Measurements from ENCODE around the gene MAP3K12. TPM values are rescaled to one million over a fixed set of nuclear protein-coding genes. Genes with fewer than 3 reads are reported as not detected.
"Not testable (repeated sequence)": the region's sequence is repeated elsewhere in the genome, so short reads cannot be mapped to it uniquely, and the experiment has no call there.

MAP3K12 gene
- total RNA-seq, 1 experiment from 2014 or later, result 21.9 TPM

DNA sequence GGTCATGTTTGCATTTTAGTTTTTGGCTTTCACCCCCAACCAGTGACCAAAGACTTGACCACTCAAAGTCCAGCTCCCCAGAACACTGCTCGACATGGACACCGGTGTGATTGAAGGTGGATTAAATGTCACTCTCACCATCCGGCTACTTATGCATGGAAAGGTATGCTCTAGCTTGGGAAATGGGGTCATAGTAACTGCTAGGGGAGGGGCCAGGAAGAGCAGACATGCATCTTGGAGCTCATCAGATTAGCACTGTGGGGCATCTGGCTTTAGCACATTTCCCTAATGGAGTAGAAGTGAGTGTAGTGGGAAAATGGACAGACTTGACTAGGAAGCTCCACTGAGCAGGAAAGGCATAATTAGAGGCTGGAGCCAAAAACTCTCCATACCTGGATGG, 44.6 kb downstream of the MAP3K12 start:
- peaks cover 61% of the 10 kb centered on the region for H3K36me3 ChIP-seq (ENCODE audit: insufficient read depth, low read length)
- no peak for DNase-seq
- peaks cover 72% of the 10 kb centered on the region for H3K79me2 ChIP-seq (ENCODE audit: low read length)
- H3K4me1 ChIP-seq (ENCODE audit: low read length), result peaks cover 32% of the 10 kb centered on the region
- H3K4me3 ChIP-seq (ENCODE audit: low read length), result no peak overlapping the region
- no peaks in the 10 kb centered on the region for H3K9me2 ChIP-seq (replicated peaks; ENCODE audit: insufficient read depth, low read length)
- H3K9me3 ChIP-seq (ENCODE audit: low read length), result no peaks in the 10 kb centered on the region
- no peaks in the 10 kb centered on the region for H3K27me3 ChIP-seq (ENCODE audit: low read length)
- peaks cover 48% of the 10 kb centered on the region for H4K20me1 ChIP-seq (ENCODE audit: insufficient read depth, low read depth, low read length)
- no peak overlapping the region for H2AFZ ChIP-seq (ENCODE audit: low read length)
- peak overlapping the region; percentile 99 for H3K4me2 ChIP-seq (ENCODE audit: low read depth, low read length, poor library complexity, severe bottlenecking)
- H3K27ac ChIP-seq (ENCODE audit: low read length), result no peak overlapping the region
- no peak overlapping the region for H3K9ac ChIP-seq (ENCODE audit: low read length)

DNA sequence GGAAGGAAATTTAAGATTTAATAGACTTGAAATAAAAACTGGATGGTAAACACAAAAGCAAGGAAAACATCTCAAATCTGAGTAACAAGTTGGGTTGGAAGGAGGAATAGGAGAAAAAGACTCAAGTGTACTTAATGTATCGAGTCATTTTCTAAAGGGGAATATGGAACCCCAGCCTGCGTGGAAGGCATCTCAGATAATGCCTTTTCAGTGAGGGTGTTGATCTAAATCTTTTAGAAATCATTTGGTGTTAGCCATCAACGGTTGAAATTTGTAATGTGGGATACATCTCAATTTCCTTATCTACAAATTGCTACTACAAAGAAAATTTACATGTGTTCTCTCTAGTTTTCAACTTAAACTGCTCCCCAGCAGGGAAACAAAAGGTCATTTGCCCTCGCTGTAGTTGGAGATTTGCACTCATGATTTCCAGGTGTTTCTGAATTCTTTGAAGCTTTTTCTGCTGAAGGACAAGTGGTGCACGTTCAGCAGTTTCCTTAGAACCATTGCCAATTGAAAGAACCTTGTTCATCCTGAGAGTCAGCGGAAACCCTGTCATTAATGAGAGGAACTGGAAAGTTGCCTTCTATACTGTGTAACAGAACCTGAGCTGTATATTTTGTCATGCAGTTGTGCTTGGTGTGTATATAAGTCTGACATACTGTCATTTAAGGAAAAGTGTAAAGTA, 45.2 kb downstream of the MAP3K12 start:
- H3K27me3 ChIP-seq (ENCODE audit: low read length), result no peaks in the 10 kb centered on the region
- DNase-seq, result no peak
- H3K4me3 ChIP-seq (ENCODE audit: low read length), result peak overlapping the region; percentile 98; the same call in 1 of the 2 replicates
- H3K27ac ChIP-seq (ENCODE audit: low read length), result no peak overlapping the region
- peak overlapping the region; percentile 99 for H3K4me2 ChIP-seq (ENCODE audit: low read depth, low read length, poor library complexity, severe bottlenecking)
- peaks cover 46% of the 10 kb centered on the region for H4K20me1 ChIP-seq (ENCODE audit: insufficient read depth, low read depth, low read length)
- no peaks in the 10 kb centered on the region for H3K9me3 ChIP-seq (ENCODE audit: low read length)
- H3K9ac ChIP-seq (ENCODE audit: low read length), result peak overlapping the region; percentile 100
- peaks cover 55% of the 10 kb centered on the region for H3K36me3 ChIP-seq (ENCODE audit: insufficient read depth, low read length)
- no peak overlapping the region for H2AFZ ChIP-seq (ENCODE audit: low read length)
- H3K9me2 ChIP-seq (replicated peaks; ENCODE audit: insufficient read depth, low read length), result no peaks in the 10 kb centered on the region
- peaks cover 32% of the 10 kb centered on the region for H3K4me1 ChIP-seq (ENCODE audit: low read length)
- peaks cover 66% of the 10 kb centered on the region for H3K79me2 ChIP-seq (ENCODE audit: low read length)

DNA sequence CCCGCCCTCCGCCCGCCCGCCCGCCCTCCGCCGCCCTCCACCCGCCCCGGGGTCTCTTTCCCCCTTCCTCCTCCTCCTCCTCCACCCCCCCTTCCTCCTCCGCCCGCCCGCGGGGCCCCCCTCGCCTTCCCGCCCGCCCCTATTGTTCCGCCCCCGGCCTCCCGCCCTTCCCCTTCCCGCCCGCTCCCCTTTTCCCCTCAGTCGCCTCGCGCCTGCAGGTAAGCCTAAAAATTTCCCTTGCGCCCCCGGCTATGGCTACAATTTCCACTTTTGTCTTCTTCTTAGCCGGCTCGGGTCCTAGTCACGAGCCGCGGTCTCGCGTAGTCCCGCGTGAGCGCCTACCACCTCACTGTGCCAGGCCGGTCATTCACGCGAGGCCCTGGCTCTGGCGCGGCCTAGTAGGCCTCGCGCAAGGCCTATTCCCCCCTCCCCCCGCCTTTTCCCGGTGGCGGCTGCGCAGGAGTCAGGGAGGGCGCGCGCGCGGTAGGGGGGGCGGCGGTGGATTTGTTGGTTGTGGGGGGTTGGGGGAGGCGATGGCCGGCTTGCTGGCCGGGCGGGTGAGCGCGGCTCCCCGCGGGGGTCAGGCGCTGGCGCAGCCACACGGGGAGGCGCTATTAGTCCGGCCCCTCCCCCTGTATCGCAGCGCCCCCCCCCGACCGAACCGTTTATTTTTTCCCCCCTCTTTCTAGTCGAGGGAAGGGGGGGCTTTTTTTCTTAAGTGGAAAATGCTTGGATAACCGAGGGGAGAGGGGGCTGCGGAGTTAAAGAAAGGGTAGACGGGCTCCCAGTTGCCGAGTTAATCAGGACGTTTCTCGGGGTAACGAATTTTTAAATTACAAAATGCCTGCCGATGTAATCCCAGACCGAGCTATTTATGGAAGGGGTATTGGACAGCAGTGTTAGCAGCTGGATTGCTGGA, 46.8 kb downstream of the MAP3K12 start:
- H3K27ac ChIP-seq (ENCODE audit: low read length), result peak overlapping the region; percentile 91
- no peaks in the 10 kb centered on the region for H3K9me2 ChIP-seq (replicated peaks; ENCODE audit: insufficient read depth, low read length)
- peak overlapping the region; percentile 99 for H3K4me2 ChIP-seq (ENCODE audit: low read depth, low read length, poor library complexity, severe bottlenecking)
- H3K9me3 ChIP-seq (ENCODE audit: low read length), result no peaks in the 10 kb centered on the region
- H3K9ac ChIP-seq (ENCODE audit: low read length), result peak overlapping the region; percentile 100
- peaks cover 46% of the 10 kb centered on the region for H3K36me3 ChIP-seq (ENCODE audit: insufficient read depth, low read length)
- DNase-seq, result peak; percentile 86
- peaks cover 55% of the 10 kb centered on the region for H3K79me2 ChIP-seq (ENCODE audit: low read length)
- H3K27me3 ChIP-seq (ENCODE audit: low read length), result no peaks in the 10 kb centered on the region
- peaks cover 32% of the 10 kb centered on the region for H3K4me1 ChIP-seq (ENCODE audit: low read length)
- peak overlapping the region; percentile 98 for H3K4me3 ChIP-seq (ENCODE audit: low read length)
- peaks cover 41% of the 10 kb centered on the region for H4K20me1 ChIP-seq (ENCODE audit: insufficient read depth, low read depth, low read length)
- H2AFZ ChIP-seq (ENCODE audit: low read length), result no peak overlapping the region

DNA sequence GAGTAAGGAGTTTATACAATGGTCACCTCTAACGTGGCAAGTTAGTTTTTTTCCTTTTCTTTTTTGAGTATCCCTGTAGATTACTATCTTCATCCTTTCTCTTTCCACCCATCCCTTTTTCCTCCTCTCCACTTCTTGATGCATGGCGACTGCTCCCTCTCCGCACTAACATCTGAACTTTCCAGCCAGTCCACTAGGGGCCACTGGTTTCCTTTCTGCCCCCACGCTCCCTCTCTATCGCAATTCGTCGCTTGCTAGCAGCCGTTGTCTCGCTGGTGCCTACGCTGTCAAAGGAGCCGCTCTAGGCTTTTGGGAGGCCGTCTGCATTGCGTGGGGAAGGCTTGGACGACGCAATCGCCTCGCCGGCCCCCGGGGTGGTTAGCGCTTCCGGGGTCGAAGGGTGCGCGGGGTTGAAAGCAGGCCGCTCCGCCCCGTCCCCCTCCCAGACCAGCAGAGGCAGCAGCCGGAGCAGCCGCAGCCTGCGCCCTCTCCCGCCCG, 47.5 kb downstream of the MAP3K12 start, which contains the start of gene PCBP2:
TSS of gene PCBP2 (plus strand) at position 442 of the 498 bp plus-strand sequence. CDS start 2,699 bp downstream, outside the sequence.
- no peak within 1 kb of the TSS for H2AFZ ChIP-seq (ENCODE audit: low read length)
- H3K9ac ChIP-seq (ENCODE audit: low read length), result peak within 1 kb of the TSS; percentile 100
- no peaks in the 10 kb centered on the region for H3K9me2 ChIP-seq (replicated peaks; ENCODE audit: insufficient read depth, low read length)
- peak within 1 kb of the TSS; percentile 99 for H3K4me2 ChIP-seq (ENCODE audit: low read depth, low read length, poor library complexity, severe bottlenecking)
- peaks cover 32% of the 10 kb centered on the region for H3K4me1 ChIP-seq (ENCODE audit: low read length)
- no peaks in the 10 kb centered on the region for H3K27me3 ChIP-seq (ENCODE audit: low read length)
- H3K79me2 ChIP-seq (ENCODE audit: low read length), result peaks cover 48% of the 10 kb centered on the region
- H3K9me3 ChIP-seq (ENCODE audit: low read length), result no peaks in the 10 kb centered on the region
- peak; percentile 99 for DNase-seq
- peaks cover 46% of the 10 kb centered on the region for H3K36me3 ChIP-seq (ENCODE audit: insufficient read depth, low read length)
- H4K20me1 ChIP-seq (ENCODE audit: insufficient read depth, low read depth, low read length), result peaks cover 35% of the 10 kb centered on the region
- H3K27ac ChIP-seq (ENCODE audit: low read length), result peak within 1 kb of the TSS; percentile 91
- peak within 1 kb of the TSS; percentile 98 for H3K4me3 ChIP-seq (ENCODE audit: low read length)

DNA sequence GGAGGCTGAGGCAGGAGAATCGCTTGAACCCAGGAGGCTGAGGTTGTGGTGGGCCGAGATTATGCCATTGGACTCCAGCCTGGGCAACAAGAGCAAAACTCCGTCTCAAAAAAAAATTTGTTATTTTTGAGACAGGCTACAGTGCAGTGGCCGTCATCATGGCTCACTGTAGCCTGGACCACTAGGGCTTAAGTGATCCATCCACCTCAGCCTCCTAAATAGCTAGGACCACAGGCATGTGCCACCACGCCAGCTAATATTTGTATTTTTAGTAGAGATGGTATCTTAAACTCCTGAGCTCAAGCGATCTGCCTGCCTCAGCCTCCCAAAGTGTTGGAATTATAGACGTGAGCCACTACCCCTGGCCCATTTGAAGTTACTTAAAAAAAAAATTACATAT, 48.3 kb downstream of the MAP3K12 start:
- Histone ChIP-seq H3K27ac (ENCODE audit: low read length) (0 out of 2 replicates have a peak overlapping the region, but pooled peaks have one; percentile 17), H3K9ac (ENCODE audit: low read length) (peak overlapping the region; percentile 45), H2AFZ (ENCODE audit: low read length) (no peak overlapping the region), H3K4me3 (ENCODE audit: low read length) (peak overlapping the region; percentile 30; the same call in 1 of the 2 replicates), H3K79me2 (ENCODE audit: low read length) (peaks cover 41% of the 10 kb centered on the region), H4K20me1 (ENCODE audit: insufficient read depth, low read depth, low read length) (peaks cover 31% of the 10 kb centered on the region), H3K4me2 (ENCODE audit: low read depth, low read length, poor library complexity, severe bottlenecking) (peak overlapping the region; percentile 75), H3K36me3 (ENCODE audit: insufficient read depth, low read length) (peaks cover 42% of the 10 kb centered on the region), H3K4me1 (ENCODE audit: low read length) (peaks cover 32% of the 10 kb centered on the region), H3K27me3 (ENCODE audit: low read length) (no peaks in the 10 kb centered on the region), H3K9me2 (replicated peaks; ENCODE audit: insufficient read depth, low read length) (no peaks in the 10 kb centered on the region), H3K9me3 (ENCODE audit: low read length) (no peaks in the 10 kb centered on the region)
- no peak for DNase-seq

DNA sequence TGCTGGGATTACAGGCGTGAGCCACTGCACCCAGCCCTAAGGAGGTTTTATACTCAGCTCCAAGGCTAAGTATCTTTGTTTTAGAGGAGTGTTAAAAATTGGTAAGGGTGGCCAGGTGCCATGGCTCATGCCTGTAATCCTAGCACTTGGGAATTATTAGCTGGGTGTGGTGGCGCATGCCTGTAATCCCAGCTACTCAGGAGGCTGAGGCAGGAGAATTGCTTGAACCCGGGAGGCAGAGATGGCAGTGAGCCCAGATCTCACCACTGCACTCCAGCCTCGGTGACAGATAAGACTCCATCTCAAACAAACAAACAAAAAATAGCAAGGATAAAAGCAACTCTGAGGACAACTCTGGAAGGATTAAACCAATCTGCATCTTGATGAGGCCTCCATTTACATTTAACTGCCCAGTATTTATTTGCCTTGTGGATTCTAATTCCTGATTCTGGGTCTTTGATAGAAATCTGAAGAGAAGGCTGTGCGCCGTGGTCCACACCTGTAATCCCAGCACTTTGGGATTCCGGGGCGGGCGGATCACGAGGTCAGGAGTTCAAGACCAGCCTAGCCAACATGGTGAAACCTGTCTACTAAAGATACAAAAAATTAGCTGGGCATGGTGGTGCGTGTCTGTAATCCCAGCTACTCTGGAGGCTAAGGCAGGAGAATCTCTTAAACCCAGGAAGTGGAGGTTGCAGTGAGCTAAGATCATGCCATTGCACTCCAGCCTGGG, 54.5 kb downstream of the MAP3K12 start:
- not testable (repeated sequence) for H3K4me2 ChIP-seq (ENCODE audit: low read depth, low read length, poor library complexity, severe bottlenecking); DNase-seq; H3K27ac ChIP-seq (ENCODE audit: low read length); H3K27me3 ChIP-seq (ENCODE audit: low read length); H3K4me3 ChIP-seq (ENCODE audit: low read length); H2AFZ ChIP-seq (ENCODE audit: low read length); H3K9me3 ChIP-seq (ENCODE audit: low read length); H3K9ac ChIP-seq (ENCODE audit: low read length); H3K9me2 ChIP-seq (replicated peaks; ENCODE audit: insufficient read depth, low read length)
- Histone ChIP-seq H4K20me1 (ENCODE audit: insufficient read depth, low read depth, low read length) (peaks cover 15% of the 10 kb centered on the region; the same call in 1 of the 2 replicates), H3K4me1 (ENCODE audit: low read length) (peaks cover 27% of the 10 kb centered on the region), H3K79me2 (ENCODE audit: low read length) (peaks cover 24% of the 10 kb centered on the region), H3K36me3 (ENCODE audit: insufficient read depth, low read length) (peaks cover 29% of the 10 kb centered on the region)

DNA sequence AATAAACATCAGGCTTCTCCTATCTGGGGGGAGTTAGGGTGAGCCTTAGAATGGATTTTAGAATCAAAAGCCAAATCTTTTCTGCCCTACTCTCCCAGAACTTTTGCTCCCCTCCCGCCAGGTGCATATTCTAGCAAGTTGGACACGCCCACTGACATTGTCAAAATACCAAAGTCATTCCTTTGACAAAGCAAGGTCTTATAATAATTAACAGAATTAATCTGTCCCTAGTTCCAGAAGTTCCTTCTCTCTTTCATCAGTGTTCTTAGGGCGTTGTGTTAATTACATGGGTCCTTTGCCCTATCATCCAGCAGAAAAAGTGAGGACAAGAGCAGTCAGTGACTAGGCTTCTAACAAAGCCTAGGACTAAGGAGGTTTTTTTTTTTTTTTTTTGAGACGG, 55.3 kb downstream of the MAP3K12 start:
- DNase-seq, result no peak
- Histone ChIP-seq H3K4me2 (ENCODE audit: low read depth, low read length, poor library complexity, severe bottlenecking) (peak overlapping the region; percentile 36), H2AFZ (ENCODE audit: low read length) (no peak overlapping the region), H3K9me3 (ENCODE audit: low read length) (no peaks in the 10 kb centered on the region), H3K4me3 (ENCODE audit: low read length) (peak overlapping the region; percentile 93; the same call in 1 of the 2 replicates), H3K27ac (ENCODE audit: low read length) (no peak overlapping the region), H4K20me1 (ENCODE audit: insufficient read depth, low read depth, low read length) (peaks cover 15% of the 10 kb centered on the region; the same call in 1 of the 2 replicates), H3K4me1 (ENCODE audit: low read length) (peaks cover 27% of the 10 kb centered on the region), H3K36me3 (ENCODE audit: insufficient read depth, low read length) (peaks cover 29% of the 10 kb centered on the region), H3K27me3 (ENCODE audit: low read length) (no peaks in the 10 kb centered on the region), H3K79me2 (ENCODE audit: low read length) (peaks cover 24% of the 10 kb centered on the region), H3K9me2 (replicated peaks; ENCODE audit: insufficient read depth, low read length) (no peaks in the 10 kb centered on the region), H3K9ac (ENCODE audit: low read length) (no peak overlapping the region)
